ENCODE data around the gene C17orf50.

Gene C17orf50

DNA sequence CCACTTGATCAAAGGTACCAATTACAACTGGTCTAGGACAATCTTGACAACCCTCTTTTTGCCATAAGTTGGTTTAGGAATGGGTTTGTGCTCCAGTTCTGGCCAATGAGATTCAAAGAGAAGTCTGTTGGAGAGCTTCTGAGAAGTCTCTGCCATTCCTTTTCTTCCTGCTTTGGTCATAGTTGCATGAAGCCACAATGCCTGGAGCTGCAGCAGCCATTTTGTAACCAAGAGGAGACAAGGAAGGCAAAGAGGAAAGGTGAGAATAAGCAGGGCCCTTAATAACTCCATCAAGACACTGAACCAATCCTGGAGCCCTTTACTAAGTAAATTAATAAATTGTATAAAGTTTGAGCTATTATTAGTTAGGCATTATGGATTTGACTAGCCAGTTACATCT is 3.4 kb upstream of the C17orf50 start:
- DNase-seq = no peak

- DNase-seq = no peak
Observed at GRCh38 chr17:35761601-35762000, 914 bp downstream of the C17orf50 start.

- DNase-seq = no peak
Observed at GRCh38 chr17:35763767-35764122, 3.1 kb downstream of the C17orf50 start.

GRCh38 chr17:35764123-35764991 is 3.7 kb downstream of the C17orf50 start:
- peak; percentile 85 for DNase-seq

DNA sequence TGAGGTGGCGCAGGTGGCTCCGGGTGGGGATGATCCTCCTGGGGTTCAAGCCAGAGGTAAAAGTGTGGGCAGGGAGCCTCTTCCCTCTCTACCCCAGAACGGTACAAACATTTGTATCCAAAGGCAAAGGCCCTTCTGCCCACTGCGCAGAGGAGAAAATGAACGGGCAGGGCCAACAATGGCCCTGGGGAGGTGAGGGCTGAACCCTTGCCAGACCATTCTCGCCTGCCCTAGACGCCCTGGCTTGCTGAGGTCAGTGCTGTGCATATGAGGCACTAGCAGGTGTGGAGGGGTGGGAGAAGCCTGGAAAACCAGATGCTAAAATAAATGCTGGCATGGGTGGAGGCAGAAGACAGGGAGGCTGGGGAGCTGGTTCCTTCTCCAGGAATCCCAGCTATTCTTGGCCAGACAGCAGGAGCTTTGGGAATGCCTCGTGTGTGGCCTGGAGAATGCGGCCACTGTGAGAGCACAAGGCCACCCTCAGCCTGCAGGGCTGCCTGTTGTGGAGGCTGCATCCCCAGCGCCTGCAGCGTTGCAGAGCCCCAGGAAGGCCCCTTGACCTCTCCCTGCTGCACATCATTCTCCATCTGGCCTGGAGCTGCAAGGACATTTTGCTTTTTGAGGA is 4.5 kb downstream of the C17orf50 start:
- no peak for DNase-seq

- no peak for DNase-seq
Observed at GRCh38 chr17:35765756-35766488, 5.2 kb downstream of the C17orf50 start.

- DNase-seq = no peak
Observed at GRCh38 chr17:35766489-35766877, 5.8 kb downstream of the C17orf50 start.

DNA sequence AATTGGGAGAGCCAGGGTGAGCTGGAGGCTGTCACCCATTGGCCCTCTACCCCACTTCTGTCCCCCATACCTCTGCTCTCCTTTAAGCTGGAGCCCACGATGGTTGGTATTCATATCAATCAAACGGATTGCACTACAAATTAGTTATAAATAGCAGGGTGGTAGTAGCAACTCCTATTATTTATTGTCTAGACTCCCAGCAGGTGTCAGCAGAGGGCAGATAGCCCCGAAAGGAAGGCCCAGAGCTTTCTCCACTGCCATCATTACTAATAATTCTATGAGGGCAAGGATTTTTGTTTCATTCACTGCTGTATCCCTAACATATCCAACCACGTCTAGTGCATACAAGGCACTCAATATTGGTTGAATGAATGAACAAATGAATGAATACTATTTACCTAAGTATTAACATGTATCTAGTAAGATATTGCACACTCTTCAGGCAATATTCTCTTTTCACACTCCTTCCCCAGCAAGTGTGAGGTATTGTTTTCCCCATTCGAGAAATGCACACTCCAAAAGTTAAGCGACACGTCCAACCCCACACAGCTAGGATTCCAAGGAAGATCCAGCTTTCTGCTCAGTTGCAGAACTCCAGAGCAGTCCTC is 6.3 kb downstream of the C17orf50 start:
- DNase-seq = peak; percentile 16

DNA sequence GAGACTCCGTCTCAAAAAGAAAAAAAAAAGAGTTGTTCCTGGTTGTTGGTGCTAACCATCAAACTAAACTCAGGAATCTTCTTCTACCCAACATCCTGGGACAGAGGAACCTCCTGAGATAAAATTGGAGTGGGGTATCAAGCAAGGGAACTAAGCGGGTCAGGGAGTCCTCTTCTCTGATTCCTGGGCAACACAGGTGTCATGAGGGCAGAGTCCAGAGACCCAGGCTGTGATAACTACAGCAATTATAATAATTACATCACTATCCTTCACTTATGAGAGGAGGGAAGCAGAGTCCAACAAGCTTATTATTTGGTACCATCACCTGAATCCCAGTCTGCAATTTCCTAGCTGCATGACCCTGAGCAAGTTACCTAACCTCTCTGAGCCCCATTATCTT is 8.1 kb downstream of the C17orf50 start:
- no peak for DNase-seq

- no peak for DNase-seq
Observed at GRCh38 chr17:35769895-35770486, 9.3 kb downstream of the C17orf50 start.

DNA sequence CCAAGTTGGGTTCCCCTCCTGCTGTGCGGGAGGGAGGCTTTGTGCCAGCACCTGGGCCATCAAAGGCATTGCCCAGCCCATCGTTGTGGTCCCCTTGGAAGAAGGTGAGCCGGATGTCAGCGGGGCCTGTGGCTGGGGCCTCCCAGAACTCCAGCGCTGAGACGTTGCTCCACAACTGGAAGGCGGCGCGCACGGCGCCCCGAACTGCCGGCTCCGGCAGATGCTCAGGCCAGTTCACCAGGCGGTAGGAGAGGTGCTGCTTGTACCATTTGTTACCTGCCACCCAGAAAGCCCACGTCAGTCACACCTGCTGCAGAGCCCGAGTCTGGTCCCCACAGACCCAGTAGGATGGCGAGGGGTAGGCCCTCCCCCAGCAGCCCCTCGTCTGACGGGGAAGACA is 12.4 kb downstream of the C17orf50 start:
- DNase-seq = no peak

- DNase-seq = no peak
Observed at GRCh38 chr17:35773679-35774425, 13.2 kb downstream of the C17orf50 start.

GRCh38 chr17:35774499-35774898 is 13.8 kb downstream of the C17orf50 start:
- no peak for DNase-seq

- DNase-seq = no peak
Observed at GRCh38 chr17:35775039-35775438, 14.4 kb downstream of the C17orf50 start.

GRCh38 chr17:35775583-35775982 is 14.9 kb downstream of the C17orf50 start:
- DNase-seq = no peak

DNA sequence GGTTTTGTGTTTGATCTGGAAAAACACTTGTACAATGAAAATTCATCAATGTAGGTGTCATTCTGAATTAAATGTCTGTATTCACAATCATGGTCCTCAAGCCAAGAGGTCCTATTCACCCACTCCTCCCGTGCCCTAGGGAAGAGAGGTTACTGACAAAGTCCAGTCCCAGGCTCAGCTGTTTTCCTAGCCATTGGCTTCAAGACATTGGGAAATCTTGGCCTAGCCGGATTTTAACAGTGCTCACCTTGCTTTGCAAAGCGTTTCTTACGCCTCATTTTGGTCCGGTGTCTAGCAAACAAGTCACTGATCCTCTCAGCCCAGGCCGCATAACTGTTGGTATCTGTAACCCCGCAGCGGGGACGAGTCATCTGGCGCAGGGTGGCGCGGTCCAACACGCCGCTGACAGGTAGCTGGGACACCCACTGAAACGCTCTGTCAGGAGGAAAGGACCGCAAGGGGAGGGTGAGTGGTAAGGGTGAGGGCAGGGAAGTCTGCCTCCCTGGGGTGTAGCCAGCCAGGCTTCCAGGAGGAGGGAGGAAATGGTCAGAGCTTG is 18.0 kb downstream of the C17orf50 start:
- no peak for DNase-seq

DNA sequence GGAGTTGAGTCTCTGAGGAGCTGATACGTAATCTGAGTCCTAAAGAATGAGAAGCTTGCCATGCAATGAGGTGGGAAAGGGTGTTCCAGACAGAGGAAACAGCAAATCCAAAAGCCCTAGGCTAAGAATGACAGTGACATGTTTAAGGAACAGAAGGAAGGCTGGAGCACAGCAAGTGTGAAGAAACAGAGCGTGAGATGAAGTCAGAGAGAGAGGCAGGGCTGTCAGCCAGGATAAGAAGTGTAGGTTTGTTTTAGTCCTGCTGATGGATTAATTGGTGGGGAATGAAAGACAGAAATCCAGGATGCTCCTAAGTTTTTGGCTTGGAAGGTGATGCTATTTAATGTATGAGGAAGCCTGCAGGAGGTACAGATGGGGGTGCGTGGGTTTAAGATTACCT is 20.3 kb downstream of the C17orf50 start:
- DNase-seq = no peak

DNA sequence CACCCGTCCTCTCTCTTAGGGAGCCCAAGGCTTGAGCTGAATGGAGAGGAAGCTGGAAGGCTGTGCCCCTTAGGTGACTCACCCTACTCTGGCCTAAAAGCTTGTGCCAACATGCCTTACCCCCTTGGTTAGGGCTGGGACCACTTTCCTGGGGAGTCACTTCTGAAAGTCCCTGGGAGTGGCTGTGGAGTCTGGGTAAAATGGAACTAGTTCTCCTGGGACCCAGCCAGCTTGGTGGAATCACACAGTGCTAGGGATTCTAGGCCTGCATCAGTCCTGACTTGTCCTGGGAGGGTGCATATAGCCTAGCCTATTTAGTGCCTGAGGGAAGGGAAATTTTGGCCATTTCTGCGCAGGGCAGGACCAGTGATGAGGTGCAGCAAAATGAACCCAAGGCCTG is 24.2 kb downstream of the C17orf50 start:
- DNase-seq = no peak

- no peak for DNase-seq
Observed at GRCh38 chr17:35786941-35787432, 26.3 kb downstream of the C17orf50 start.

- no peak for DNase-seq
Observed at GRCh38 chr17:35788477-35789368, 28.0 kb downstream of the C17orf50 start.

- no peak for DNase-seq
Observed at GRCh38 chr17:35790841-35791240, 30.2 kb downstream of the C17orf50 start.

All from activated gamma-delta T cell treated with Interleukin-2 at 50 U/mL for 16 hours (primary cell).